G401 (cell line): ENCODE data around the gene TMEM108. TPM values are rescaled to one million over a fixed set of nuclear protein-coding genes. Genes with fewer than 3 reads are reported as not detected.

Experiments used
- DNase-seq: peaks from one replicate; pipeline ENCODE4 v3.0.0-alpha.2; 2015; ENCODE audit warnings: low spot score
- in situ Hi-C: cut with HindIII; loops from 2 replicates; pipeline ENCODE4 v1.10.0; 2016; ENCODE audit warnings: low sequenced_read_pairs, mixed read lengths
- total RNA-seq: library from RNA; depleted of rRNA; stranded (reverse); fragments of >200 nt; shearing (Covaris generic); gene quantifications from 2 replicates; pipeline ENCODE4 v1.2.3, GENCODE V29; 2014

TMEM108 gene
- total RNA-seq, 1 experiment from 2014 or later = not detected

DNA sequence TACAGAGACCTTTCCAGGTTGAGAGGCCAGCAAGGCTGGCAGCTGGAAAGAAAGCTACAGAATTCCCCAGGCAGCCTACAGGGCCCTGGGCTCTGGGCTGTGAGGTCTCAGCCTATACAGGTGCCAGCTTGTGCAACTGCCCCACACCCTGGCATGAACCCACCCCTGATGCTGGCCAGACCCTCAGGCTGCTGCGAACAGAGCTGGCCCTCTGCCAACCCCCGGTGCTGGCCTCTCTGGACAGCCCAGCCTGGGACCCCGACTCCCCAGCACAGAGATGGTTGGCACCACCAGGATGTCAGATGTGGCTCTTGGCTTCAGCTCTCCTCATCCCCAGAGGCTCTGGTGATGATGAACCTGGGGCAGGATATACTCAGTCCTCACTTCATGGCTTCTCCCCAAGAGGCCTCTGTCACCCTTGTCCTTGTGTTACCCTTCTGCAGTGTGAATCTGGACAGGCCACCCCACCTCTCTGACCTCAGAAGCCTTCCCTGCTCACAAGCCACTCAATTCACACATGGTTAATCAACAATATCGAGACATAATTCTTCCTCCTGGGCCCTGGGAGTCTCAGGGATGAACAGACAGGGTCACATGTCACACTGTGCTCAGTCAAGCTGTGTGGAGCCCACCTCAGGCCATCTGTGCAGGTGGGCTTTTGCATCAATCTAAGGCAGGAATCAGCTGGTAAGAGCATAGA is 350.7 kb downstream of the TMEM108 start:
- no peak for DNase-seq
- in situ Hi-C loops = no loop called here

DNA sequence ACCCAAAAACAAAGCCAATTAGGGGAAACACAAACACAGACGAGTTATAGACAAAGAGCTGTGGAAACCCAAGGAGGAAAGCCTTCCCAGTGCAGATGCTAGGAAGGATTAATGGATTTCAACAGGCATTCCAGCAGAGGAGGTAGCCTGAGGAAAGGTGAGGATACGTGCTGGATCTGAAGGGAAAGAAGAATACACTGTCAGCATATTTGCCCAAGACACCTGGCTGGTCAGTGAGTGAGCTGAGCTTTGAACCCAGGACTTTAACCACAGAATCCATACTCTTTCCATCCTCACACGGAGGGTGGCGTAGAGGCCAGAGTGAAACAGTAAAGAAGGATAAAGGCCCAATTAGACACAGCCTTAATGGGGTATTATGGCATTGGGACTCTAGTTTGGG is 352.5 kb downstream of the TMEM108 start:
- DNase-seq = no peak
- in situ Hi-C loops = no loop called here

DNA sequence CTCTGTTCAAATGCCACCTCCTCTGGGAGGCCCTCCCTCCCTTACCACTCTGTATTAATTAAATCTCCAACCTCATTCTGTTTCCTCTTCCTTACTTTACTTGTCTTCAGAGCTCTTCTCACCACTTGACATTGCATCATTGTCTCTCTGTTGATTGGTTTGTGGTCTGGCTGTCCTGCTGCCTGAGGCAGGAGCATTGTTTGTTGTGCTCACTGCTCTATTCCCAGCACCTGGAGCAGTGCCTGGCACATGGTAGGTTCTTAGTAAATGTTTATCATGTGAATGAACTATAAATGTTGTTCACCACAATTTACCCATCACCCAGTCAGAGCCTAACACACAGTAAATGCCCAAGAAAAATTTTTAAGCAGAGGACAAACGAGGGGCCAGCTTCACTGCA is 355.0 kb downstream of the TMEM108 start:
- no peak for DNase-seq
- in situ Hi-C loops = no loop called here

DNA sequence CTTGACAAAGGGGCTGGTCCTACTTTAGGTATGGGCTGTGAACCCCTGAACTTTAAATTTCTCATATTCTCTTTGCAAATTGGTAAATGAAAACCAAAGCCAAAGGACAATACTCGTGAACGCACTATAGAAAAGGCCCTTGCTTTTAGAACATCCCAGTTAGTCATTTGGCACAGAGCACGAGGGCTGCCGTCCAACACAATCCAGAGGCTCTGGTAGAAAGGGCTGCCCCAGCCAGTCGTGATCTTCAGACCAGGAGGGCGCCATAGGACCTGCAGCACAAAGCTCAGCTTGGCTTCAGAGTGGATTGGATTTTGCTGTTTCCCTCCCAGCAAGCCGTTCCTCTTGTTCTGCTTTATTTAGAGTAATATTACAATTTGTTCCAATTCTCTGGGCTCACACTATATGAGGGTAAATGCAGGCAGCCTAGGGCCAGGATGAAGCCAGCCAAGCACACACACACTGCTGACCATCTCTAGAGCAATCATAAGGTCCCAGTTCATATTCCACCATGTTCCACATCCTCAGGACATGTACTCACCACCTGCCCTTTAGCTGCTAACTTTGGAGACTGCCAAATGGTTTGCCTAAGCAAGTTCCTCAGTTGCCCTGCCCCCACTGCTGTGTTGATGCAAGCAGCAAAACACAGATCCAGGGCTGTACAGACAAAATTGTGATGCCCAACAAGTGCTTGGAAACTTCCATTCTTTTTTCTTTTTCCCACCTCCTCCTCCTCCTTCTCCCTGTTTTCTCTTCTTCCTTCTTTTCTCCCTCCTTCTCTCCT is 355.7 kb downstream of the TMEM108 start:
- in situ Hi-C loops = no loop called here
- no peak for DNase-seq

DNA sequence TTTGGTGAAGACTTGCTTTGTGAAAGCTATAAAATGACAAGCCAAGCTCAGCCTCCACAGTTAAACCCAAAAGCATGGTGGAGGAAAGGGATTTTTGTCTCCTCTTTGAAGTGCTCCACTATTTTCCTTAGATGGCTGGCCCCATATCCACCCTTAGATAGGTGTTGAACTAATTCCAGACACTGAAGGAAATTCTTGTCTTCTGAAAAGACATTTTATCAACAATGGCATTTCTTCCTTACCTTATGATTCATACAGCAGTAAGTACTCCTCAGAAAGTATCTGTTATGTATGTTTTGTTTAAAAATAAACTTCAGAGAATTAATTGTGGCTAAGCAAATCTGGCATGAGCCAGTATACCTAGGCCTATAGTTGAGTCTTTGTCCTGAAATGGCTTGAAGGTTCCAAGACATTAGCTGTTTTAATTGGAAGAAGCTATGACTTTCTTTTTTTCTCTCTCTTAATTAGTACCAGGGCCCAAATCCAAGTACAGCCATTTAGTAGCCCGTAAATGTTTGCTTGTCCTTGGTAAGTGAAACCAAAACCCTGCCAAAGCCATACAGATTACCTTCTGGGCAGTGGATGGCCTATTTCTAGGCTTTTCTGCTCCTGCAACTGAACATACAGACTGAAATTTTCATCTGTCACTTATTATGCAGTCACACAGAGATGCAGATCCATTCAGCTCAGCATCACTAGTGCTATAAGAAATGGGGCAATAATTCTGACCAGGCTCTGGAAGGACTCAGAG is 356.5 kb downstream of the TMEM108 start:
- DNase-seq = no peak
- in situ Hi-C loops = no loop called here

DNA sequence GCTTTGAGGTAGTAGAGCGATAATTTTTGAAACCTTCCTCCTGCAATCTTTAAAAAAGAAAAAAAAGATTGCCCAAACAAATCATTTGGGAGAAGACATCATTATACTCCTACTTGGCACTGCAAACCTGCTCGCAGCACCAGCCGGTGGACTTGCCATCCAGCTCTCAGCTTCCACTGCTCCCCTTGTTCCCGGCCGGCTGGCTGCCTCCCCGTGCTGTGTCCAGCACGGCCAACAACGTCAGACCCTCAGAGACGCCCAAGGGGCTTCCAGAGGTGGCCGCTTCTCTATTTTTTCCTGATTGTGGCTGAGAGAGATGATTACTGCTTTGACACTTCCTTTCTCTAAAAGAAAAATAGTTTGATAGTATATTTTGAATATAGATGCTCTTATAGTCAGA is 358.7 kb downstream of the TMEM108 start:
- no peak for DNase-seq
- in situ Hi-C loops = no loop called here

DNA sequence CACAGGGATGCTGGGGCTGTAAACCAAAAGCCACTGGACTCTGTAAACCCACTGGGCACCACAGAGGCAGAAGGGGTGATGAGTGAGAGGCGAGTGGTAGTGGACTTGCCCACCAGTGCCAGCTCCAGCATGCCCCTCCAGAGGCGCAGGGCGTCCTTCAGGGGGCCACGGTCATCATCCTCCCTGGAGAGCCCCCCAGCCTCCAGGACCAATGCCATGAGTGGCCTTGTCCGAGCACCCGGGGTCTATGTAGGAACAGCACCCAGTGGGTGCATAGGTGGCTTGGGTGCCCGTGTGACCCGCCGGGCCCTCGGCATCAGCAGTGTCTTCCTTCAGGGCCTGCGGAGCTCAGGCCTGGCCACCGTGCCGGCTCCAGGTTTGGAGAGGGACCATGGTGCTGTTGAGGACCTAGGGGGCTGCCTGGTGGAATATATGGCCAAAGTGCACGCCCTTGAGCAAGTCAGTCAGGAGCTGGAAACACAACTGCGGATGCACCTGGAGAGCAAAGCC is 361.9 kb downstream of the TMEM108 start, which contains the start of gene BFSP2:
TSS of gene BFSP2 (plus strand) at position 51 of the 510 bp plus-strand sequence. CDS start at position 79, 28 bp downstream.
- DNase-seq = no peak
- in situ Hi-C loops = no loop called here

DNA sequence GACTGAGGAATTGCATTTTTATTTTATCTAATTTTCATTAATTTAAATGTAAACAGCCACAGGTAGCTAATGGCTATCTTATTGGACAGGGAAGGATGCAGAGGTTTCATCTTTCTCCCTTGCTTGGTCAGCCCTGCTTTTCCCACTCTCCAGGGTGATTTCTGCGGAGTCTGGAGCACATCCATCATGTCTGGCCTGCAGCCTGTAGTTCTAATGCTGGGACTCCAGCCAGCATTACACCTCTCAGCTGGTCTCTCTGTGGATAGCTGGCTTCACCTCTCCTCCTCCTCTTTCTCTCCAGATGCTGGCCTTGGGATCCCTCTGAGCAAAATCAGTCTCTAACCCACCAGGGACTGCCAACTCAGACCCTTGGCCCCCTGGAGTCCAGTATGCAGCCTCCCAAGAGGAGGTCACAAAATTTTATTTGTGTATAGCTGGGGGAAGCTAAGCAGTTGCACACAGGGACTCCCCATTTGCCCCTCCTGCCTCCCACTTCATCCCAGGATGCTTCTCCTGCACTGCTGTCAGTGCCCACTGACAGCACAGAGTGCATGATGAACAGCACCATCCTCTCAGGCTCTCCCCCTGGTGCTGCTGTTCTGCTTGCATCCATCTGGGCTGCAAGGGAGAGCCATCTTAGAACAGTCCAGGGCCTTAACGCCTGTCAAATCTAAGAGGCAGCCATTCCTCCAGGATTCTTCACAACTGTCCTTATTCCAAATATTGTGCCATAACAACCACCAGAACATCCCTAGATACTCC is 363.4 kb downstream of the TMEM108 start:
- DNase-seq = peak; percentile 83

DNA sequence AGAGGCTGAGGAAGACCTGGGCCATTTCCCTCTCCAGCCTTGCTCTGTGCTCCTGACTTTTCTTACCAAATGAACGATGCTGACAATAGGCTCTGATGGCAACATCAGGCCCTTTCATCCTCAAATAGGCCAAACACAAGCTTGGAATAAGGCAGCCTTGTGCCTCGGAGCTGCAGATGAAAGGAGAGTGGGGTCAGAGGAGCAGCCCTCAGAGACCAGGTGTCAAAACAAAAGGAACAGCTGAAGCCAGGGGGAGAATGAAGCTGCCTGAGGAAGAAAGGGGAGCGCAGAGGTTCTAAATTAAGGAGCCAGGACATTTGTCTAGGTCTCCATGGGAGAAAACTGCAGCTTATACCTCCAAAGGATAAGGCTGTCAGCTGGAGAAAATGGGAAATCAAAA is 366.7 kb downstream of the TMEM108 start:
- in situ Hi-C loops = no loop called here
- no peak for DNase-seq

More for the DNA sequence above, 363.4 kb downstream of the TMEM108 start:
- in situ Hi-C loops = no loop called here

DNA sequence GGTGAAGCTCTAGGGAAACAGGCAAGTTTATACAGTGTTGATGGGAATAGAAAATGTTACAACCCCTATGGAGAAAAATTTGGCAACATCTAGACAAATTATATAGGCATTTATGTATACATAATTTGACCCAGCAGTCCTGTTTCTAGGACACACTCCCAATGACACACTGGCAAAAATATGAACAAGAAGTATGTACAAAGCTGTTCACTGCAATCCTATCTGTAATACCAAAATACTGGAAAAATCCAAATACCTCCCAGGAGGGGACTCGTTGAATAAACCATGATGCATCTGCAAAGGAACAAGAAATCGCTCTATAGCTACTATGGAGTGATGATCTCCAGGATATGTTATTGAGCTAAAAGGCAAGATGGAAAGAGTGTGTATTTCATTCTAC is 370.2 kb downstream of the TMEM108 start:
- in situ Hi-C loops = no loop called here
- DNase-seq = no peak

DNA sequence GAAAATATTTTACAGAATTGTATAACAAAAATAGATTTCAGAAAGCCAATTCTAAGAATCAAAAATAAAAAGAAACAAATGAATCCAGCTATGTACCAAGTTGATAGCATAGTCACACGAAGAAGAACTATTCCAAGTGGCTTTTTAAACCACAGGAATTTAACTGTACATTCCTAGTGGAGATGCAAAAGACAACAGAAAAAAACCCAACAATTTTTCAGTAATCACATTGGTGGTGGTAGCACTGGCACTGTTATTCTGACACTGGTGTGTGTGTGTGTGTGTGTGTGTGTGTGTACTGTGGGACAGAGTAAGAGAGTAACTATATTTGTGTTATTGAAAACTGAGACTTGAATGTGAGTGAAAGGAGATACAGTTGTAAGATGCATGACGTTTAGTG is 370.8 kb downstream of the TMEM108 start:
- in situ Hi-C loops = no loop called here
- no peak for DNase-seq

DNA sequence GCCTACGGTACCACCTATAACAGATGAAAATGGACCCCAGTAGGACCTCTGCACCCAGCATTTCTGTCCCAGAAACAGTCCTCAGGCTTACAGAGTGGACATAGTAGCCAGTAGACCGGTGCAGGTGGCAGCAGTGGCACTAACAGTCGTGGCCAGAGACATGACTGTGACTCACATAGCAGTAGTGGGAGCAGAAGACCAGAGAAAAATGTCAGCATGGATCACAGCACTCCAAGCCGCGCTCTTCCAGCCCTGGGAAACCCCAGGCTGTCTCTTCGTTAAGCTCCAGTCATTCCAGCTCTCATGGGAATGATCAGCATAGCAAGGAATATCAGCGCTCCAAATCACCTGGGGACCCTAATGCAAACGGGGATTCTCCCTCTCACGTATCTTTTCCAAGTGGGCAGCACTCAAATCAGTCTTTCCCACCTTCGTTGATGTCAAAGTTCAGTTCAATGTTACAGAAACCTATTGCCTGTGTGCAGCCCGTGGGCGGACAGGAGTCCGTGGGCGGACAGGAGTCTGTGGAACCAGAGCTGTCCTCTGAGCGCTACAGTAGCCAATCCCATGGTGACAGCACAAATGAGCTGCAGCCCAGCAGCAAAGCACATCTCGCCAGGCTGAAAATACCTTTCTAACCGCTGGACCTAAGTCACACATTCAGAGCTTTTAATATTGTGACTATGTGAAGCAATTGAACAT is 372.2 kb downstream of the TMEM108 start:
- in situ Hi-C loops = no loop called here
- no peak for DNase-seq

DNA sequence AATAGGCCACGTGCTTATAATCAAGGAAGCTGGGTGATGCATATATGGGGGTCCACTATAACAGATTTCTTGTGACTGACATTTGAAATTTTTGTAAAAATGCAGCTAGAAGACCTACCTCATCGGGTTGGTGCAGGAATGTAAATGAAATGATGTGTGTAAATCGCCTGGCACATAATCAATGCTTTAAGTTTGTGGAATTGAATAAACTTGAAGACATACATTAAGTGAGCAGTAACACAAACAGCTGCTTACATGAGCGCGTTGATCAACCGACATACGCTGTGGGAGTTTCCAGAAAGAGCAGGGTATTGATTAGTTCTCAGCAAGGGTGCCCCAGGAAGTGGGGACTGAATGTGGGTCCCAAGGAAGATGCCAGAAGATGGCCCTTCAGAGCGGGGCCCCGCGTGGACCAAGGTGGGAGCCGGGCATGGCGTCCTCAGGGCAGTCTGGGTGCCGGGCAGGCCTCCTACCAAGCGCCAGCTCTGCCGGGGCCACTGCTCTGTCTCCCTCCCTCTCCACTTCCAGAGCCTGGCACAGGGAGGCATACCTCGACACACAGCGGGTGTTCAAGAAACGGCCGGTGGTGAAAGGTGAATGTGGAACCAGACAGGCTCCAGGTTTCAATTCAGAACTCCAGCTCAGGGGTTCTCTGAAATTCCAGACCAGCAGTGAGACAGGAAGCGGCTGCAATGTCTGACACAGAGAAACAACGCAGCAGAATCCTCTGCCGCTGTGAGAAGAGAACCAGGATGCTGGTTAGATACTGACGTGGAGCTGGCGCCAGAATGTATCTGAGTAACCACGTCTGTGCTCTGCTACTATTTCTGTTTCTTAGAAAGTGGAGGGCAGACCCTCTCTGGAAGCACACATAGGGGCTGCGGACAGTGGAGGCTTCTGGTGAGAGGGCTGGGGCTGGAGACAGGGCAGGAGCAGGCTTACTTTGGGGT is 374.3 kb downstream of the TMEM108 start:
- no peak for DNase-seq
- in situ Hi-C loops = no loop called here

DNA sequence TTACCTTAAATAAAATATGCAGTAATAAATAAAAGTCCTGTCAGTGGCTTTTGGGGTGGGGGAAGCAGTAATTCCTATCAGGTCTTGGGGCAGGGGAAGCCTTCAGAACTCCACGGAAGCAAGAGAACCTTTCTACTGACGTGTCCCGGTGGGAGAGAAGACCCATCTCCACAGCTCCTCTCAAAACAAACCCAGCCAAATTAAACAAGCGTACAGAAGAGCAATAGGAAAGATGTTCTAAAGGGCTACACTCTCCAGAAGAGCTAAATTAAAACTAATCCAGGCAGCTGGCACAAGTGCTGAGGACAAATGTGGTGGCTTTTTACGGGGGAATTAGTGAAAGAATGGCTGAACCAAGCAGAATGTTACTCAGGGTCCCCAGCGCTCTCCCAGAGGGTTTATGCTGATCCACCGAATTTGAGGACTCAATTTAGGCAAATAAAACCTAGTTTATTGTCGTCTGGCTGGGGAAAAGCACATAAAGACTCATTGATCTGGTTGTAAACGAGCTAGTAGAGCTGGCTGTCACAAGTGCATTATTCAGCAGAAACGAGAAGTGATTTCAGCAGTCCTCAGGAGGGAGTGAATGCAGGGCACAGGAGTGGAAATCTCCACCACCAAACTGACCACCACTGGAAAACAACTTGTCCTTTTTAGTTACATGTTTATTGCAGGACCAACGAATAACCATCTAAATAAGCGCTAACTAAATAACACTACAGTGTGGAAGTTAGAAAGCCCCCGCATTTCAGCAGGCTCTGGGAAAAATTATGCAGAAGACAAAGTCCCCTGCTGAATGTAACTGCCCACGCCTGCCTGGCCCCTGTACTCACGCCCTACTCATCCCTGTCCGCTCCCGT is 375.2 kb downstream of the TMEM108 start:
- in situ Hi-C loops = no loop called here
- DNase-seq = peak; percentile 48

DNA sequence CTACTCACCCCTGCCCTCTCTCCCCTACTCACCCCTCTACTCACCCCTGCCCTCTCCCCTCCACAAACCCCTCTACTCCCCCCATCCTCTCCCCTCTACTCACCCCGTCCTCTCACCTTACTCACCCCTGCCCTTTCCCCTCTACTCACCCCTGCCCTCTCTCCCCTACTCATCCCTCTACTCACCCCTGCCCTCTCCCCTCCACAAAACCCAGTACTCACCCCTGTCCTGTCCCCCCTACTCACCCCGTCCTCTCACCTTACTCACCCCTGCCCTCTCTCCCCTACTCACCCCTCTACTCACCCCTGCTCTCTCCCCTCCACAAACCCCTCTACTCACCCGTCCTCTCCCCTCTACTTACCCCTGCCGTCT is 375.8 kb downstream of the TMEM108 start:
- no peak for DNase-seq
- in situ Hi-C loops = no loop called here

DNA sequence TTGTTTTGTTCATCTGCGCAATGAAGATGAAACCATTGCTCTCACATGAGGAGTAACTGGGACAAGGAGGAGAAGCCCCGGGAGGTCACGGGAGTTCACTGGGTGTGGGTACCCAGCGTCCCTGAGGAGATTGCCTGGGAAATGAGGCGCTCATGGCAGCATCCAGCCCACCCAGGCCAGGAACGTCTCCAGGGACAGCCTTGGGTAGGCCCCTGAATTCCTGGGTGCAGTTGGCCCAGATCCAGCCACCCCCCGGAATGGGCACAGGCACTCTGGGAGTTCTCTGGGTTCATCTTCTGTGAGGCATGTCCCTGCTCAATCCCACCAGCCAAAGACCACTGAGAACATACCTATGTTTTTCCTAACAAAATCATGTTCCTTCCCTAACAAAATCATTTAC is 380.2 kb downstream of the TMEM108 start:
- in situ Hi-C loops = no loop called here
- DNase-seq = no peak
